Hindlimb muscle (tissue), 1 donor: Measurements from ENCODE around the gene CNPPD1. TPM values are rescaled to one million over a fixed set of nuclear protein-coding genes. Genes with fewer than 3 reads are reported as not detected.
"Not testable (repeated sequence)": the region's sequence is repeated elsewhere in the genome, so short reads cannot be mapped to it uniquely, and the experiment has no call there.

ENCODE experiments used
- DNase-seq: peaks from one replicate; pipeline ENCODE4 v3.0.0-alpha.2; 2013
- polyA plus RNA-seq: library from polyadenylated mRNA; unstranded; fragments of 120-200 nt; gene quantifications from one replicate; pipeline ENCODE4 v1.2.1, GENCODE V29; 2013; ENCODE audit not compliant: insufficient read length

CNPPD1 gene
- polyA plus RNA-seq, 1 donor: 39.4 TPM

DNA sequence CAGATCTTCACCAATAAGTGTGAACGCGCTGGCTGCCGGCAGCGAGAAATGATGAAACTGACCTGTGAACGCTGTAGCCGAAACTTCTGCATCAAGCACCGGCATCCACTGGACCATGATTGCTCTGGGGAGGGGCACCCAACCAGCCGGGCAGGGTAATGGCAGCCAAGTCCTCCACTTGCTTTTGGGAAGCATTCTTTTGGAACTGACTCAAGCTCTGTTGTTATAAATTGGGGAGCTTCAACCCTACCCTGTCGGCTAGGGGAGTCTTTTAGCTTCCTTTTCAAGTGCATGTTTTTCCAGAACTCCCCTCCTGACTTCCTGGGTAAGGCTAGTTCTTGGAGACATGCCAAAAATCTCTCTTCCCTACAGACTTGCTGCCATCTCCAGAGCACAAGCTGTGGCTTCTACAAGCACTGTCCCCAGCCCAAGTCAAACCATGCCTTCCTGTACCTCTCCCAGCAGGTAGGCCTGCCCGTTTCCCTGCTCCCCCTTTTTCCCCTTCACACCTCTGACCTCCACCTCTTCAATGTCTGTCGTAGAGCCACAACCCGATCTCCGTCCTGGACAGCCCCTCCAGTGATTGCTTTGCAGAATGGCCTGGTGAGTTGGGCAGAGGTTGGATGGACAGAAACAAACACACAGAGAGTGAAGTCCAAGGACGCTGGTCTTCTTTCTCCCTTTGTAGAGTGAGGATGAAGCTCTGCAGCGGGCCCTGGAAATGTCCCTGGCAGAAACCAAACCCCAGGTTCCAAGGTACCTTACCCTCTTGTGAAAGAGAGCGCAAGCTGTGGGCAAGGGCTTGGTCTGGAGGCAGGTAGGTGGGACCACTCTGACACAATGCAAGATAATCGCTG, 31.4 kb upstream of the CNPPD1 start:
- no peak for DNase-seq

DNA sequence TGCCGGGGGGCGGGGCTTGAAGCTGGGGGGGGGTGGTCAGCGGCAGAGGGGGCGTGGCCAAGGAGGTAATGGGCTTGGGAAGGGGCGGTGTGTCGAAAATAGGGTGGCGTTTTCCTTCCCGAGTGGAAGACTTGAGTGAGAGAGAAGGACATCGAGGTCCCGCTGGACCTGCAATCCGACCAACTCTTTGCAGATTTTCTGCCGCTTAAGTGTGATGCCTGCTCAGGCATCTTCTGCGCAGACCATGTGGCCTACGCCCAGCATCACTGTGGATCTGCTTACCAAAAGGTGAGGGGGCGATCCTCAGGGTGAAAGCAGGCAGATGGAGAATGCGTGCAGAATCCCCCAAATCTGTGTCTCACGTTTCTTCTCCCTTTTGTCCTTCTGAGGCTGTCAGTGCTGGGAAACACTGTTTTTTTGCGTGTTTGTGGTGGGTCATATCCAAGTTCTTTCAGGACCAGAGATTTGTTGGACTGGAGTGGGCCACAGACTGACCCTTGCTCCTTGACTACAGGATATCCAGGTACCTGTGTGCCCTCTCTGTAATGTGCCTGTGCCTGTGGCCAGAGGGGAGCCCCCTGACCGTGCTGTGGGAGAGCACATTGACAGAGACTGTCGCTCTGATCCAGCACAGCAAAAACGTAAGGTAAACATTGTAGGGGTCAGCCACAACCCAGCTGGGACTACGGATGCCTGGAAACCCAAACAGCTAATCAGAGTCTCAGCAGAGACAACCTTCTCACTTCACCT, 30.6 kb upstream of the CNPPD1 start:
- DNase-seq: no peak

DNA sequence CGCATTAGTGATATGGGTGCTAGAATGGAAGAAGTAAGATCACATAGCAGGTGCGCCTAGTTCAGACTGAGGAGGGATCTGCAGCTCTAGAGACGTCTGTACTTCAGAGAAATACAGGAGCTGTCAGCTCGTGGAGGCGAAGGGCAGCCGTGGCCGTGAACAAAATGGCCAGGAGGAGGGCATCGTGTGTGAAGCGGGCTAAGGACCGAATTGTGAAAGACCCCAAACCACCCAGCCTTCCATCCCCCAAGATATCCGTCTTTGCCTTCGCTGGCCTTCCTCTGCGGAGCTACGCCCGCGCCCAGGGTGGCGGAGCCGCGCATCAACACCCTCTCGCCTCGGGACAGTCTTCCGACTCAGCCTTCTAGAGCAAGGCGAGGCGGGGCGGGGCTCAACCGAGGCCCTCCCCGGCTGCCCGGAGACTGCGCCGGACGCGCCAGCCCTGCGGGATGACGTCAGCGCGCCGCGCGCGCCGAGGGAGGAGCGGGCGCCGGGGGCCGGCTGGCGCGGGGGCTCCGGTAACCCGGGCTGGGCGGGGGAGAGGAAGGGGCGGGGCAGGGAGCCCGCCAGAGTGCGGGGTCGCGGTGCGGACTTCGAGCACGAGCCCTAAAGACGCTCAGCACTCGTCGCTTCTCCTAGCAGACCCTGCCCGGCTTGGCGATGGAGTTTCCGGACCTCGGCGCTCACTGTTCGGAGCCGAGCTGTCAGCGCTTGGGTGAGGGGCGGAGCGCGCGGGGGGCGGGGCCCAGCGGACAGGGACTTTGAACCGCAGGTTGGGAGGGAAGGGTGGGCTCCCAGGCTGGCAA, 29.8 kb upstream of the CNPPD1 start, which contains the start of gene ZFAND2B:
TSS of gene ZFAND2B (plus strand) at position 455 of the 806 bp plus-strand sequence. CDS start at position 661, 206 bp downstream.
- DNase-seq: peak; percentile 99

DNA sequence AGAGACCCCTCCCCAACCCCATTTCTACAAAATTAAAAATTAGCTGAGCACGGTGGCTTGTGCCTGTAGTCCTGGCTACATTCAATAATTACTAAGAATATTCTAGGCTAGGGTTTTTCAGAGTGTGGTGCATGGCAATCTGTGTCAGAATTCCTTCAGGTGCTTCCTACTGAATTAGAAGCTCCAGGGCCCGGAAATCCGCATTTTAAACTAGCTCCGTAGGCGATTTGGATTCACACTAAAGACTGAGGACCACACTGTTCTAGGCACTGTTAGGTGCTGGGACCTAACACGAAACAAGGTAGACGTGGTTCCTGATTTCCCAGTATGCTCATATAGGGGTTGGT, 29.2 kb upstream of the CNPPD1 start:
- DNase-seq: no peak

DNA sequence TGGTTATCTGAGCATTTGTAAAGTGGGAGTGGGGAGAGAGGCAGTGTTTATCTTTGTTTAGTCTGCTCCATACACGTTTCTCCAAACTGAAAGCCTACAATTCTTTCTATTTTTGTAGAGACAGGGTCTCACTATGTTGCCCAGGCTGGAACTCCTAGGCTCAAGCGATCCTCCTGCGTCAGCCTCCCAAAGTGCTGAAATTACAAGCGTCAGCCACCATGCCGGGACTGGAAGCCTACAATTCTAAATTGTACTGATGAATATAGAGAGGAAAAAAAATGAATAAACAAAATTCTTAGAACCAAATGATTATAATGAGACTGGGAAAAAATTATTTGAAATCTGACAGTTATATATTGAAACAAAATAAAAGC, 28.4 kb upstream of the CNPPD1 start:
- no peak for DNase-seq

DNA sequence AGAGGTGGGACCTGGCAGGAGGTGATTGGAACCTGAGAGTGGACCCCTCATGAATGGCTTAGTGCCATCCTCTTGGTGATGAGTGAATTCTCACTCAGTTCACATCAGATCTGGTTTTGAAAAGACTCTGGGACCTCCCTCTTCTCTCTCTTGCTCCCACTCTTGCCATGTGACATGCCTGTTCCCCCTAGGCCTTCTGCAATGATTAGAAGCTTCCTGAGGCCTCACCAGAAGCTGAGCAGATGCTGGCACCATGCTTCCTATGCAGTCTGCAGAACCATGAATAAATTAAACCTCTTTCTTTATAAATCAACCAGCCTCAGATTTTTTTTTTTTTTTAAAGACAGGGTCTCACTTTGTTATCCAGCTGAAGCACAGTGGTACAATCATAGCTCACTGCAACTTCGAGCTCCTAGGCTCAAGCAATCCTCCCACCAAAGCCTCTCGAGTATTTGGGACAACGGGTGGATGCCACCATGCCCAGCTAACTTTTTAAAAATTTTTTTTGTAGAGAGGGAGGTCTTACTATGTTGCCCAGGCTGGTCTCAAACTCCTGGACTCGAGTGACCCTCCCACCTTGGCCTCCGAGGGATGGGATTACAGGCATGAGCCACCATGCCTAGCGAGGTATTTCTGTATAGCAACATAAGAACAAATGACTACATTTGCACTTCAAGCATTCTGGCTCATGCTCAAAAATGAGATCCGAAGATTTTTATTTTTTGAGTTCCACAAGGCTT, 27.9 kb upstream of the CNPPD1 start:
- no peak for DNase-seq

DNA sequence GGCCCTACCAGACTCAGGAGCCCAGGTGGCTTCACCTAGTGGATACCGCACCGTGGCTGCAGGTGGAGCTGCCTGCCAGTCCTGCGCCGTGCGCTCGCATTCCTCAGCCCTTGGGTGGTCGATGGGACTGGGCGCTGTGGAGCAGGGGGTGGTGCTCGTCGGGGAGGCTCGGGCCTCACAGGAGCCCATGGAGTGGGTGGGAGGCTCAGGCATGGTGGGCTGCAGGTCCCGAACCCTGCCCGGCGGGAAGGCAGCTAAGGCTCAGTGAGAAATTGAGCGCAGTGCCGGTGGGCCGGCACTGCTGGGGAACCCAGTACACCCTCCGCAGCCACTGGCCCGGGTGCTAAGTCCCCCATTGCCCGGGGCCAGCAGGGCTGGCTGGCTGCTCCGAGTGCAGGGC, 24.6 kb upstream of the CNPPD1 start:
- not testable (repeated sequence) for DNase-seq

DNA sequence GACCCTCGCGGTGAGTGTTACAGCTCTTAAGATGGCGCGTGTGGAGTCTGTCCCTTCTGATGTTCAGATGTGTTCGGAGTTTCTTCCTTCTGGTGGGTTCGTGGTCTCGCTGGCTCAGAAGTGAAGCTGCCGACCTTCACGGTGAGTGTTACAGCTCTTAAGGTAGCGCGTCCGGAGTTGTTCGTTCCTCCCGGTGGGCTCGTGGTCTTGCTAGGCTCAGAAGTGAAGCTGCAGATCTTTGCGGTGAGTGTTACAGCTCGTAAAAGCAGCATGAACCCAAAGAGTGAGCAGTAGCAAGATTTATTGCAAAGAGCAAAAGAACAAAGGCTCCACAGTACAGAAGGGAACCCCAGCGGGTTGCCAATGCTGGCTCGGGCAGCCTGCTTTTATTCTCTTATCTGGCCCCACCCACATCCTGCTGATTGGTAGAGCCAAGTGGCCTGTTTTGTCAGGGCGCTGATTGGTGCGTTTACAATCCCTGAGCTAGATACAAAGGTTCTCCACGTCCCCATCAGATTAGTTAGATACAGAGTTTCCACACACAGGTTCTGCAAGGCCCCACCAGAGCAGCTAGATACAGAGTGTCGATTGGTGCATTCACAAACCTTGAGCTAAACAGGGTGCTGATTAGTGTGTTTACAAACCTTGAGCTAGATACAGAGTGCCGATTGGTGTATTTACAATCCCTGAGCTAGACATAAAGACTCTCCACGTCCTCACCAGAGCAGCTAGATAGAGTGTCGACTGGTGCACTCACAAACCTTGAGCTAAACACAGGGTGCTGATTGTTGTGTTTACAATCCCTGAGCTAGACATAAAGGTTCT, 24.0 kb upstream of the CNPPD1 start:
- DNase-seq: not testable (repeated sequence)

DNA sequence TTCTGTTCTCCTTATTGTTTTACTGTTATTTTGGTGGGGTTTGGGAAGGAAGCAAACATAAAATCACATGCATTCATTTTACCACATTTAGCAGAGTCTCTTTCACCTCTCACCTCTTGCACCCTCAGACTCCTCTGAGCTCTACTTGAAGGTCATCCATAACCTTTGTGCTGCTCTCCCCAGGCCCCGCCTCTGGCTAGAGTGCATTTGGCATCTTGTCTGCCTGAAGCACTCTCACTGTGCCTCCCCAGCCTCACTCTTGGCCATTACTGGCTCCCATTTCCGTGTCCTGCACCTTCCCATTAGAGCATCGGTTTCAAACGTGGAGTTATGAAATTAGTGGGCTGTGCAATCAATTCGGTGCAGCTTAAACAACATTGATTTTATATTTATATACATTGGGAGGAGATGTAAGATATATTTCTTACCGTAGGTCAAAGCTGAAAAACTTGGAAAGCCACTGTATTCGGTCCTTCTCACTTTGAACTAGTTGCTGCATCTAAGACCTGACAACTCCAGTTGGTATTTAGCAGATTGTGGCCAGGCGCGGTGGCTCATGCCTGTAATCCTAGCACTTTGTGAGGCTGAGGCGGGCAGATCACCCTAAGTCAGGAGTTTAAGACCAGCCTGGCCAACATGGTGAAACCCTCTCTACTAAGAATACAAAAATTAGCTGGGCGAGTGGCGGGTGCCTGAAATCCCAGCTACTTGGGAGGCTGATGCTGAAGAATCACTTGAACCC, 22.9 kb upstream of the CNPPD1 start:
- no peak for DNase-seq

DNA sequence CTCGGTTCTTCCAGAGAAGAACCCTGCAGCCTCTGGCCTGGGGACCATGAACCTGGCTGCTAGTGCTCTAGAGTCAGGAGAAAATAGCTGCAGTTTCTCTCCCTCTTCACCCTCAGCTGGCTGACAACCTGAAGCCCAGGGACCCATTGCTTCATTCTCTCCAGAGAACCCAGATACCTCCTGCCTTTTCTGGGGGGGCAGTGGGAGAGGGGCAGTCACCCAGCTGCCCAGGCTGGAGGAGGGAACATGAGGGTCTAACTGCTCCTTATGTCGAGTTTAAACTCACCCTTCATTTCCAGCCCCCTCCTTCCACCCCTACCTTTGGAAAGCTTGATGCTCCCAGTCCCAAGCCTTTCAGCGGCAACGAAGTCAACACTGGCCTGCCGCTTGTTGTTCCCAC, 22.2 kb upstream of the CNPPD1 start:
- no peak for DNase-seq

DNA sequence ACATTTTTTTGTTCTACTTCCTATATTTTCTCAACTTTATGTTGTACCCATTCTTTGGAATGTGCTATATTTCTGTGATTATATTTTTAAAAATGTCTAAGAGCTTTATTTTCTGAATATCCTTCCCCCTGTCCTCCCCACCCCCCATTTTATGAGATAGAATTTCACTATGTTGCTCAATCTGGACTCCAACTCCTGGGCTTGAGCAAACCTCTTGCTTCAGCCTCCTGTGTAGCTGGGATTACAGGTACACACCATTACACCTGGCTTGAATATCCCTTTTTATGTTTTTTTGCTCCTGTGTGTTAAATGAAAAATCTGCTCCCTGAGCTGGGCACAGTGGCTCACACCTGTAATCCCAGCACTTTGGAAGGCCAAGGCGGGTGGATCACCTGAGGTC, 20.7 kb upstream of the CNPPD1 start:
- no peak for DNase-seq

DNA sequence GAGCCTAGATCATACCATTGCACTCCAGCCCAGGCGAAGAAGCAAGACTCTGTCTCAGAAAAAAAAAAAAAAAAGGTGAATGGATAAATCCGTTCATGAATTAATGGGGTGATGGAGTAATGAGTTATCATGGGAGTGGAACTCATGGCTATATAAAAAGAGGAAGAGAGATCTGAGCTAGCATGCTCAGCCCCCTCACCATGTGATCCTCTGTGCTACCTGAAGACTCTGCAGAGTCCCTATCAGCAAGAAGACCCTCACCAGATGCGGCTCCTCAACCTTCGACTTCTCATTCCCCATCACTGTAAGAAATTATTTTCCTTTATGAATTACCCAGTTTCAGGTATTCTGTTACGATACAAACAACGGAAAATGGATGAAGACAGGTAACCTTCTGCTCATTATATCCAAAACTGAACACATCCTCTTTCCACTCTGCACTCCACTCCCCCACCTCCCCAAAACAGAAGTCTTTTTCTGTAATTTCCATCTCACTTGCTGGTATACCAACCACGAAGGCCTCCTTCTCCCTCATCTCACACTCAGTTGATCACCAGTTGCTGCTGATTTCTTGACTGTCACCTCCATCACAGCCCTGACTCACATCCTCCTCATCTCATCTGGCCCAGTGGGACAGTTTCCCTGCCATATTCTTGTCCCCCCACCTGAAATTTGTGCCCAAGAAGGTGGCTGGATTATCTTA, 10.2 kb upstream of the CNPPD1 start:
- no peak for DNase-seq

DNA sequence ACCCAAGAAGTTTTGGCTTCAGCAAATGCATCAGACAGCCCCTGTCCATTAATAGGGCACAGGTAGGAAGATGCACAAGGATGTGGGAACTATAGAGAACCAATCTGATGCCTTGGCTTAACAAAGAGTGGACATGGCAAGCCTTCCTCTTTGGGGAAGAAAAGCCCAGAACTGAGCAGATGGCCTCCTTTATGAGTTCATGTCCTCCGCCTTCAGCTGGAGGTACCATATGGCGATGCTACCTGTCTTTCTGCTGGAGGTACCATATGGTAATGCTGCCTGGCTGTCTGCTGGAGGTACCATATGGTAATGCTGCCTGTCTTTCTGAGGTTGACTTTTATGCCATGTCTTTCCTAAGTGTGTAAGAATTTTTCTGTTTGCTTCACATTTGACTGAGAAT, 7.4 kb upstream of the CNPPD1 start:
- DNase-seq: no peak

DNA sequence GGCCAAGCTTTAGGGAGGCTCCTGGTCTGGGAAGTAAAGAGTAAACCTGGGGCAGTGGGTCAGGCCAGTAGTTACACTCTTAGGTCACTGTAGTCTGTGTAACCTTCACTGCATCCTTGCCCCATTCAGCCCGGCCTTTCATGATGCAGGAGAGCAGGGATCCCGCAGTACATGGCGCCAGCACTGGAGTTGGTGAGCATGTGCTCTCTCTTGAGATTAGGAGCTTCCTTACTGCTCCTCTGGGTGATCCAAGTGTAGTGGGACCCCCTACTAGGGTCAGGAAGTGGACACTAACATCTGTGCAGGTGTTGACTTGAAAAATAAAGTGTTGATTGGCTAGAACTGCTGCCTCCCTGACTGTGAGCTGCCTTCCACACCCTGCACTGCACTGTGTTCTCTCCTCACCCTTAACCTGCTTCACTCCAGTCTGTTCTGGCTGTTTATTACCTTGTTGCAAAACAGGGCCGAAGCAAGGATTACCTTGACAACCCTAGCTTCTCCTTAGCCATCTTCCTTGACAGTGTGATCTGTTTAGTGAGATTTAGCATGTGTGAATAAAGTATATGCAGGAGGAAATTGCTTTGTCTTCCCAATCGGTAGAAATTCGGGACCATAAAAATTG, 6.5 kb upstream of the CNPPD1 start:
- DNase-seq: no peak

DNA sequence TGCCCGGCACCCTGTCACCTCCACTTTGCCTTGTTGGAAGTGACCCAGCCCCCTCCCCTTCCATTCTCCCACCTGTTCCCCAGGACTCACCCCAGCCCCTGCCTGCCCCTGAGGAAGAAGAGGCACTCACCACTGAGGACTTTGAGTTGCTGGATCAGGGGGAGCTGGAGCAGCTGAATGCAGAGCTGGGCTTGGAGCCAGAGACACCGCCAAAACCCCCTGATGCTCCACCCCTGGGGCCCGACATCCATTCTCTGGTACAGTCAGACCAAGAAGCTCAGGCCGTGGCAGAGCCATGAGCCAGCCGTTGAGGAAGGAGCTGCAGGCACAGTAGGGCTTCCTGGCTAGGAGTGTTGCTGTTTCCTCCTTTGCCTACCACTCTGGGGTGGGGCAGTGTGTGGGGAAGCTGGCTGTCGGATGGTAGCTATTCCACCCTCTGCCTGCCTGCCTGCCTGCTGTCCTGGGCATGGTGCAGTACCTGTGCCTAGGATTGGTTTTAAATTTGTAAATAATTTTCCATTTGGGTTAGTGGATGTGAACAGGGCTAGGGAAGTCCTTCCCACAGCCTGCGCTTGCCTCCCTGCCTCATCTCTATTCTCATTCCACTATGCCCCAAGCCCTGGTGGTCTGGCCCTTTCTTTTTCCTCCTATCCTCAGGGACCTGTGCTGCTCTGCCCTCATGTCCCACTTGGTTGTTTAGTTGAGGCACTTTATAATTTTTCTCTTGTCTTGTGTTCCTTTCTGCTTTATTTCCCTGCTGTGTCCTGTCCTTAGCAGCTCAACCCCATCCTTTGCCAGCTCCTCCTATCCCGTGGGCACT, 5.8 kb upstream of the CNPPD1 start:
- no peak for DNase-seq

DNA sequence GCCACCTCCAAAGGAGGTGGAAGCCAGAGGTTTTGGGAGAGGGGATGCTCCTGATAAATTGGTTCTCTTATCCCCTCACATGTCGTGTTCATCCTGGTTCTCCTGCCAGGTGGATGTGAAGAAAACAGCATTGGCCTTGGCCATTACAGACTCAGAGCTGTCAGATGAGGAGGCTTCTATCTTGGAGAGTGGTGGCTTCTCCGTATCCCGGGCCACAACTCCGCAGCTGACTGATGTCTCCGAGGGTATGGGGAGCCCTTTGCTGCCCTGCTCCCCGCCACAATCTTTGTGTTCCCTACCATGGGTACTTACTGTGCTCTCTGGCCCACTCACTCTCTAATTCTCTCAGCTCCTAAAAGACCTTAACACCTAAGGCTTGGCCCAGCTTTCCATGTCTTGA, 4.8 kb upstream of the CNPPD1 start:
- no peak for DNase-seq

DNA sequence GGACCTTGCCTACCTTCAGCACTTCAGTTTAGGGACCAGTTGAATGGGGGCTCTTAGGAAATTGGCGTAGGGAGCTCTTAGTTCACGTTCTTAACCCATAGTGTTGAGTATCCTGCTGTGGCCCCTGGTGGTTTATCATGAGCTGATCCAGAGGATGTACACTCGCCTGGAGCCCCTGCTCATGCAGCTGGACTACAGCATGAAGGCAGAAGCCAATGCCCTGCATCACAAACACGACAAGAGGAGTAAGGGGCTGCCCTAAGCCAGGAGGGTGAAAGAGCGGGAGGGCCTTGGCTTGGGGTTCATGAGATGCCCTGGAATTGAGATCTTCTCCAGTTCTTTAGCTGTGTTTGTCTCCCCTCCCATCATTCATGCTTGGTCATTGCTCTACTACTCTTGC, 4.2 kb upstream of the CNPPD1 start:
- no peak for DNase-seq

DNA sequence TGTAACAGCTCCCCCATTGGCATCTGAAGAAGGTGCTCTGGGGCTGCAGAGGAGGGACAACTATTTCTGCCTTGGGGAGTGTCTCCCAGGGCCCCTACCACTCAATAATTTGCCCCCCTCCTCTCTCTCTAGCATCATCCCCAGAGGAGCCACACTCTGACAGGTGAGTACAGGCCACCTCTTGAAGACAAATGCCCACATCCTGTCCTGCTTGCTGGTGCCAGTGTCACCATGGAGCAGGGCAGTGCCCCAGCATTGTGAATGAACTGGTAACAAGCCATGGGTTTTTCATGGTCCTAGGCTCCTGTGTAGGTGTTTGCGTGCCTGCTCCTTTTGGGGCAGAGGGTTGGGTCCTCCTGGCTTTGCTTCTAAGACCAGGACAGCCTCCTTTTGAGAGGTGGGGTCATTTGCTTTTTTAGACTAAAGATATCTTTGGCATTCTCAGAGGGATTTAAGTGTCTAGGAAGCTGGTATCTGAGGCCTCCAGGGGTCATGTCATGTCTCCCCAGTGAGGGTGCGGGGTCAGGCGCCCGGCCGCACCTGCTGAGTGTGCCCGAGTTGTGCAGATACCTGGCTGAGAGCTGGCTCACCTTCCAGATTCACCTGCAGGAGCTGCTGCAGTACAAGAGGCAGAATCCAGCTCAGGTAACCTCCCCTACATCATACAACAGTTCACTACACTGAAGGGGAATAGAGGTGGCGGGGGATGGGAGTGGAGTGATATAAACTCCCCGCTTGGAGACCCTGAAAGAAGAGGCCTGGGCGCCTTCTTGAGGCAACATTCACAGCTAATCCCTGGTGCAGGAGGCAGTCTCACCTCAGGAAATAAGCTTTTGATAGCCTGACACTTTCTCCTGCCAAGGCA, 3.1 kb upstream of the CNPPD1 start:
- DNase-seq: no peak
